ENCODE measurements around the gene SMIM44.

Gene SMIM44

GRCh38 chr19:3528539-3529211 lies 45.4 kb upstream of the SMIM44 start:
- CTCF ChIA-PET, result interaction anchor here (2.8 kb wide), 1 partner anchor 17 kb away, joined by 17 read pairs; no protein-coding TSS in a partner anchor
- H3K4me3 ChIP-seq (ENCODE audit: low read depth, low read length), result no peak overlapping the region
- POLR2A ChIA-PET, result no interaction called here
- no peak for DNase-seq (ENCODE audit: low read depth, low spot score)
- TF ChIP-seq, protein P1, sequence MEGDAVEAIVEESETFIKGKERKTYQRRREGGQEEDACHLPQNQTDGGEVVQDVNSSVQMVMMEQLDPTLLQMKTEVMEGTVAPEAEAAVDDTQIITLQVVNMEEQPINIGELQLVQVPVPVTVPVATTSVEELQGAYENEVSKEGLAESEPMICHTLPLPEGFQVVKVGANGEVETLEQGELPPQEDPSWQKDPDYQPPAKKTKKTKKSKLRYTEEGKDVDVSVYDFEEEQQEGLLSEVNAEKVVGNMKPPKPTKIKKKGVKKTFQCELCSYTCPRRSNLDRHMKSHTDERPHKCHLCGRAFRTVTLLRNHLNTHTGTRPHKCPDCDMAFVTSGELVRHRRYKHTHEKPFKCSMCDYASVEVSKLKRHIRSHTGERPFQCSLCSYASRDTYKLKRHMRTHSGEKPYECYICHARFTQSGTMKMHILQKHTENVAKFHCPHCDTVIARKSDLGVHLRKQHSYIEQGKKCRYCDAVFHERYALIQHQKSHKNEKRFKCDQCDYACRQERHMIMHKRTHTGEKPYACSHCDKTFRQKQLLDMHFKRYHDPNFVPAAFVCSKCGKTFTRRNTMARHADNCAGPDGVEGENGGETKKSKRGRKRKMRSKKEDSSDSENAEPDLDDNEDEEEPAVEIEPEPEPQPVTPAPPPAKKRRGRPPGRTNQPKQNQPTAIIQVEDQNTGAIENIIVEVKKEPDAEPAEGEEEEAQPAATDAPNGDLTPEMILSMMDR (IDR thresholded peaks at IDR 0.05; ENCODE audit: insufficient read depth, low read length, missing control alignments), result no peak

- ChIA-PET CTCF (interaction anchor here (2.8 kb wide), 1 partner anchor 17 kb away, joined by 17 read pairs; no protein-coding TSS in a partner anchor), POLR2A (no interaction called here)
- TF ChIP-seq, protein P1 (IDR thresholded peaks at IDR 0.05; ENCODE audit: insufficient read depth, low read length, missing control alignments), result no peak
- no peak for DNase-seq (ENCODE audit: low read depth, low spot score)
- no peak overlapping the region for H3K4me3 ChIP-seq (ENCODE audit: low read depth, low read length)
Measured at GRCh38 chr19:3528080-3528479, 44.8 kb upstream of the SMIM44 start.

GRCh38 chr19:3527238-3527910 lies 44.1 kb upstream of the SMIM44 start:
- ChIA-PET POLR2A (no interaction called here), CTCF (interaction anchor here (1.0 to 2.8 kb wide), 3 partner anchors 12 to 29 kb away, joined by 3 to 17 read pairs (median 3); no protein-coding TSS in a partner anchor)
- no peak overlapping the region for H3K4me3 ChIP-seq (ENCODE audit: low read depth, low read length)
- DNase-seq (ENCODE audit: low read depth, low spot score), result no peak
- TF ChIP-seq, protein P1 (IDR thresholded peaks at IDR 0.05; ENCODE audit: insufficient read depth, low read length, missing control alignments), result no peak

DNA sequence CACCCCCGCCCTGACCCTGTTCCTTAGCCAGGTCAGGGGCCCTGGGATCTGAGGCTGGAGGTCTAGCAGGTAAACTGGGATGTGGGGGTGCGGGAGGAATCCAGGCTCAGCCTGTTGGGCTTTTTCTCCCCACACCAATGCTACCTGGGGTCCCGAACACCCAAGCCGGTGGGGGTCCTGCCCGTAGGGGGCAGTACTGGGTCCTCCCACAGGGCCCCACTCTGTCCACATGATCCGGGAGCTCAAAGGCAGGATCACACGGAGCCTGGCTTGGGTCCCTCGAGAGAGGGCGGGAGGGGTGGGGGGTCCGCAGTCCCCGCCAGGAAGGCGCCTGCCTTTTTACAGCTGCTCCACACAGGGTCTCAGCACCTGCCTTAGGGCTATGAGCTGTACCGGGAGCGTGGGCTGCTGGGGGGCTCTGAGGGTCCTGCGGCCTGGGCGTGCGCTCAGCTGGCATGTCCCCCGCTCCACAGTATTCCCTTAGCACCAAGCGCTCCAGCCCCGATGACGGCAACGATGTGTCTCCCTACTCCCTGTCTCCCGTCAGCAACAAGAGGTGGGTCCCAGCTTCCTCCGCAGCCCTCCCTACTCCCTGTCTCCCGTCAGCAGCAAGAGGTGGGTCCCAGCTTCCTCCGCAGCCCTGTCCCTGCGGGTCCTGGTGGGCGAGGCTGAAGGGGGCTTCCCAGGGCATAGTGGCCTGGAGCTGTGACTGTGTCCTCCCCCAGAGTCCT lies 43.4 kb upstream of the SMIM44 start:
- CTCF ChIA-PET, result interaction anchor here (1.0 to 2.8 kb wide), 3 partner anchors 12 to 30 kb away, joined by 3 to 17 read pairs (median 3); no protein-coding TSS in a partner anchor
- TF ChIP-seq, protein P1 (IDR thresholded peaks at IDR 0.05; ENCODE audit: insufficient read depth, low read length, missing control alignments), result no peak
- POLR2A ChIA-PET, result no interaction called here
- DNase-seq (ENCODE audit: low read depth, low spot score), result no peak
- H3K4me3 ChIP-seq (ENCODE audit: low read depth, low read length), result no peak overlapping the region

DNA sequence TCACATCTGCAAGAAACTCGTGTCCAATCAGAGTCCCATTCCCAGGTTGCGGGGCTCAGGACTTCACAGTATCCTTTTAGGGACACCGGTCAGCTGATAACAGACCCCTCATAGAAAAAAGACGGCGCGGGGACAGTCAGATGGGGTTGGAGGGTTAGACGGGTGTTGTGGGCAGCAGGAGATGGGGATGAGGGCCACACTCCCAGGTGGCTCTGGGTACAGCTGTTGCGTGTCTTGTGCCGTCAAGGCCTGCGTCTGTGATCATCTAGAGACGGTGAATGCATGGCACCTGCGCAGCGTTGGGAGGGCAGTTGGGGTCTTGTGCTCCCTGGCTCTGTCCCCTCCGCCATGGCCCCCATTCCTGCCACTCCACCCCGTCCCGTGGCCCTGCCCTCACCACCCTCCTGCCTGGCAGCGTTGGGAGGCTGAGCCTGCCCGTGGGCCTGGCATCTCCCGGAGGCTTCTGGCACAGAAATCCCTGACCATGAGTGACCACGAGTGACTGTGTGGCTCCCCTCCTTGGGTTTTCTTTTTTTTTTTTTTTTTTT lies 41.7 kb upstream of the SMIM44 start:
- CTCF ChIA-PET, result interaction anchor here (1.3 kb wide), 1 partner anchor 20 kb away, joined by 5 read pairs; no protein-coding TSS in a partner anchor
- POLR2A ChIA-PET, result no interaction called here
- TF ChIP-seq, protein P1 (IDR thresholded peaks at IDR 0.05; ENCODE audit: insufficient read depth, low read length, missing control alignments), result no peak
- DNase-seq (ENCODE audit: low read depth, low spot score), result no peak
- no peak overlapping the region for H3K4me3 ChIP-seq (ENCODE audit: low read depth, low read length)

Data from AG04449 (cell line).